WTC11 (cell line): ENCODE results near the gene METTL24.

Source experiments
- CTCF ChIP-seq: fragments of 200-600 bp; IDR thresholded peaks from 2 replicates; pipeline ENCODE4 v1.8.0; 2022; ENCODE audit warnings: antibody characterized with exemption
- ZNF416 ChIP-seq: fragments of 250-450 bp; sonication (Bioruptor Pico); IDR thresholded peaks from 2 replicates; pipeline ENCODE4 v1.9.0; 2021; ENCODE audit warnings: mild to moderate bottlenecking, inconsistent platforms

DNA sequence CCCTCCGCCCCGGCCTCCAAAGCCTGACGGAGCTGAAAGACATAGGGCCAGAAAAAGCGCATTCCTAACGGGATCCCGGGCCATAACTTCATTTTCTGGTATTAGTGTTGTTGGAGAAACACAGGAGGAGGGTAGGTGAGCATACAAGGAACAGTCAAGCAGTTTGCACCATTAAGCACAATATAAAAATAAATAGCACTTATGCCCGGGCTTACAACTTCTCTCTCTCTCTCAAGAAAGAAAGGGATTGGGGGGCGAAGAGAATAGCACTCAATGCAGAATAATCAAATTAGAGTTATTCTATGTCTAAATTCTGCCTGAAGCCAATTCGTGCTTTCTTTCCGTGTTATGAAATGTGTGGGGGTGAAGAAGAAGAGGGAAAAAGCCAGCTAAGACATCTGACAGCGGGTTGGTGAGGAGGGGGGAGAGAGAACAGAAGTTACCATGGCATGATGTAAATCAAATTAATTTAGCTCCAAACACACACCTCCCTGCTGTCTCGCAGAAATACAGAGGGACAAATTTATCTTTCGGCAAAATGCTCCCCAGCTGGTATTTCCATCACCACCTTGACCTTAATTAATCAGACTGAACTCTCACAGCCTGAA, 508 bp upstream of the METTL24 start:
- TF ChIP-seq CTCF (no peak), ZNF416 (CRISPR knock-in tag) (no peak)
